ENCODE measurements around the gene FHAD1.
"Not testable (repeated sequence)": the region's sequence is repeated elsewhere in the genome, so short reads cannot be mapped to it uniquely, and the experiment has no call there.

The FHAD1 gene

GRCh38 chr1:15380601-15381508 lies 133.8 kb downstream of the FHAD1 start:
- DNase-seq, result no peak

- DNase-seq, result no peak
Measured at GRCh38 chr1:15381805-15382204, 134.8 kb downstream of the FHAD1 start.

- no peak for DNase-seq
Measured at GRCh38 chr1:15382601-15383518, 135.8 kb downstream of the FHAD1 start.

GRCh38 chr1:15383810-15384209 lies 136.8 kb downstream of the FHAD1 start:
- DNase-seq, result no peak

GRCh38 chr1:15384301-15384901 lies 137.4 kb downstream of the FHAD1 start:
- DNase-seq, result no peak

DNA sequence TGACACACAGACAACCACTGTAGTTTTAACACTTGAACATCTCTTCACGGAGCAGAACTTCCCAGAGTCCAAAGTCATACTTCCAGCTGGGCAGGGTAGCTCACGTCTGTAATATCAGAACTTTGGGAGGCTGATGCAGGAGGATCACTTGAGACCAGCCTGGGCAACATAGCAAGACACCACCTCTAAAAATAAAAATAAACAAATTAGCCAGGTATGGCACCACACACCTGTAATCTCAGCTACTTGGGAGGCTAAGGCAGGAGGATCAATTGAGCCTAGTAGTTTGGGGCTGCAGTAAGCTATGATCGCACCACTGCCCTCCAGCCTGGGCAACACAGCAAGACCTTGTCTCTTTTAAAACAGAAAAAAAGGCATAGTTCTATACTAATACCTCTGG lies 138.4 kb downstream of the FHAD1 start:
- no peak for DNase-seq

DNA sequence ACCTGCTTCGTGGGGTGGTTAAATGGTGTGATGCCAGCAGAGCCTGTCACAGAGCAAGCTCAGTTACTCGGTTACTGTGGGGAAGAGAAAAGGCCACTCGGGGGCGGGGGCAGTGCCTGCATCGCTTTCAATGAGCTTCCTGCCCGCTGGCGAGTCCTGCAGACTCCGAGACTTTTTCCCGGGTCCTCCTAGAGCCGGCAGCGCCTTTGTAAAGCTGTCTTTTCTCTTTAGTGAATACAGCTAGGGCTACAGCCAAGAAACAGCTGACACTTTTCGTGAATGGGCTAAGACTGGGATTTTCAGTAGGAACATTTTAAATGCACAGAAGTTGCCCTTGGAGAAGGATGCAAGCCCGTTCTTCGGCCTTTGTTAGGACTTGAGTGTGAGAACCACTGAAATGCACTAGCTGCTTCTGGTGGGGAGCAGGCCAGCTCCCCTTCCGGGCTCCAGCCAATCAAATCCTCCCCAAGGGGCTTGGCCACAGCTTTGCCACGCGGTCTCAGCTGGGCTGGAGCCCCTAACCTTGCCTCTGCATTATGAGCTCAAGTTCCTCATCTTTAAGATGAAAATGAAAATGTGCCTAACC lies 139.2 kb downstream of the FHAD1 start:
- DNase-seq, result peak in 1 of 6 experiments; percentile 3

DNA sequence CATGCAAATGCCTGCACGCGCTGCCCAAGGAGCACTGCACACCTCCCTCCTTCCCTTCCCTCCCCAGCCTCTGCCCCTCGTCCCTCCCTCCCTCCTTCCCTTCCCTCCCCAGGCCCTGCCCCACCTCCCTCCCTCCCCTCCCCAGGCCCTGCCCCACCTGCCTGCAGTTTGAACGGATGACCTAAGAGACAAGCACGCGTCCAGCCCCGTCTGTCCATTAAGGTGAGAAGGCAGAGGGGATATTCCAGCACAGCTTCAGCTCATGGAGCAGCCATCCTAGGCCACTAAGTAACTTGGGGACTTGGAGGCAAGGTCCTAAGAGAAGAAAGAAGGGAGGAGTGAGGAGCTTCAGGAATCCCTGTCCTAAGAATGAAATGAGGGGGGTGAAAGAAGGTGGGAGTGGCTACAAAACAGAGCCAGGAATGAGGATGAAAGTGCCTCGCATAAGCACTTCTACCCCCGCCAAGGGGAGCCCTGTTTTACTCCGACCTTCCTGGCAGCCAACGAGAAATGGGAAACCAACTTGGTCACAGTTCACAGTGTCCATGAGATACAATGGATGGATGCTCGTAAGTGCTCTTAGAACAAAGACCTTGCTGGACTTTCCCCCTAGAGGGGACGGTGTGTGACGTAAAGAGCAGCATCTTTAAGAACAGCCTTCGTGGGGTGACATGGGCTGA lies 141.3 kb downstream of the FHAD1 start:
- no peak for DNase-seq

- not testable (repeated sequence) for DNase-seq
Measured at GRCh38 chr1:15389828-15390227, 142.8 kb downstream of the FHAD1 start.

- DNase-seq, result no peak
Measured at GRCh38 chr1:15390667-15391066, 143.6 kb downstream of the FHAD1 start.

GRCh38 chr1:15391366-15391765 lies 144.3 kb downstream of the FHAD1 start:
- no peak for DNase-seq

GRCh38 chr1:15393475-15394257 lies 146.6 kb downstream of the FHAD1 start:
- DNase-seq, result no peak

DNA sequence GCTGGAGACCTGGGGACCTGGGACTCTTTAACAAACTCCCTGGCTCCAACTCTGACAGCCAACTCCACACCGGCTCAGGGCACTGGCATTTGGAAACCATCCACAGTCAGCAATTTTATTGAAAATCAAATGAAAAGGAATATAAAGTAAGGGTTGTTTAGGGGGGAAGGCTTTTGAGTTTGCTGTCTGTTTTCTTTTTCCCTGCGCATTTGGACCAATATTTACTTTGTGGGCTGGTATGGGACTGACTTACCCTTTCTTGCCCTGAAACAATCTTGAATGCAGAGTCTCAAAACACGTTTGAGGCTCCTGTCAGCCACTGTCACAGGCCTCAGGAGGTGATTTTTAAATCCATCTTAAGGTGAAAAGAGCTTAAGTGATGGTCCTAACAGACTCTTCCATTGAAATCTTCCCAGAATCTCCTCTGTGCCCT lies 147.3 kb downstream of the FHAD1 start:
- DNase-seq, result no peak

- no peak for DNase-seq
Measured at GRCh38 chr1:15397236-15397635, 150.2 kb downstream of the FHAD1 start.

- DNase-seq, result no peak
Measured at GRCh38 chr1:15399710-15400109, 152.7 kb downstream of the FHAD1 start.

DNA sequence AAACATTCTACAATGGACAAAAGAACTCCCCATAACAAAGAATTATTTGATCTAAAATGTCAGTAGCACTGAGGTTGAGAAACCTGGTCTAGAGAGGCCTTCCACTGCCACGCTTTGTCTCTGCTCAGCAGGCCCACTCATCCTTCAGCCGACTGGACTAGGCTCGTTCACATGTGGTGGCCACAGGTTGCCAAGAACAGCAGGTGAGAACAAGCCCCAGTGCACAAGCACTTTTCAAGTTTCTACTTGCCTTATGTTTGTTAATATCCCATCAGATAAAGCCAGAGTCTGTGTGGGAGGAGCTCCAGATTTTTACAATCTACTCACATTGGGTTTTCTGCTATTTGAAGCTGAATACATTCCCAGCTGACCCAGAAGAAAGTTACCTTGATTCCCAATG lies 153.6 kb downstream of the FHAD1 start:
- DNase-seq, result no peak

- no peak for DNase-seq
Measured at GRCh38 chr1:15401391-15402055, 154.5 kb downstream of the FHAD1 start.

- no peak for DNase-seq
Measured at GRCh38 chr1:15402809-15403450, 155.9 kb downstream of the FHAD1 start.

DNA sequence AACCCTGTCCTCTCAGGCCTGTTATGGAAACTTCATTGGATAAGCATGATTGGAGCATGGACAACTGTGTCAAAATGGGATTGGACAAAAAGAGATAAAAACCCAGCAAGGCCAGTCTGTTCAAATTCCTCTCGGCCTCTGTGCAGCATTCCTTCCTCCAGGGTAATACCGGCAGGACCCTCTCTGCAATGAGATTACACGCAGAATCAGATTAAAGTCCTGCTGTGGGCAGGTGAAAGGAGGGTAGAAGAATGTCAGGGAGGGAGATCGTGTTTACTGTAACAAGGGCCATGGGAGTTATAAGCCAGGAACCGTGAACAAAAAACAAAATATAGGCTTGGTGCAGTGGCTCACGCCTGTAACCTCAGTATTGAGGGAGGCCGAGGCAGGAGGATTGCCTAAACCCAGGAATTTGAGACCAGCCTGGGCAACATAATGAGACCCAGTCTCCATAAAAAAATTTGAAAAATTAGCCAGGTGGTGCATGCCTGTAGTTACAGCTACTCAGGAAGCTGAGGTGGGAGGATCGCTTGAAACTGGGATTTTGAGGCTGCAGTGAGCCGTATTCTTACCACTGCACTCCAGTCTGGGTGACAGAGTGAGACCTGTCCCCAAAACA lies 157.0 kb downstream of the FHAD1 start:
- no peak for DNase-seq
